NCI-H510A (cell line): ENCODE results near the gene HSFX4.
A peak's percentile ranks its signal among the peaks of the same experiment; 100 is the strongest.
"Not testable (repeated sequence)": the region's sequence is repeated elsewhere in the genome, so short reads cannot be mapped to it uniquely, and the experiment has no call there.

Experiments
- DNase-seq: peaks from one replicate; lab custom pipeline; 2025; lab: John Stamatoyannopoulos, UW

The HSFX4 gene

DNA sequence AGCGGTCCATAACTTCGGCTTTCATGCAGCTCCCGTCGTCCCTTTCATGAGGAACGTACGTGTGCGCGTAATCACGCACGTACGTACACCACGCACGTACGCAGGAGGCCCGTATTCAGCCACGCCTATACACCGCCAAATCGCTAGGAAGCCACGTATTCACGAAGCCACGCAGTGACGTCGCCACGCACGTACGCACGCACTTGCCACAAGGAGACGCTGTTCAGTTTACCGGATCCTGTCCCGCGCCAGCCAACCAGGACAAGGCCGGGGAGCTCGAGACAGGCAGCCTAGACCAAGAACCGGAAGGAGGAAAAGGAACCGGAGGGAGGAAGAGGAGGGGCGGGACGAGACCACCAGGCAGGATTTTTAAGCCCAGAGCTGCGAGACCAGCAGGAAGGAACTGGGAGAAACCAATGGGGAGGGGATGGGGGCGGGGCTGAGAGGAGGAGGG, 9.1 kb downstream of the HSFX4 start, which contains the start of gene EOLA2:
TSS of gene EOLA2 (minus strand) at position 65 of the 454 bp plus-strand sequence. CDS start 4,617 bp downstream, outside the sequence.
- peak; percentile 90 for DNase-seq

DNA sequence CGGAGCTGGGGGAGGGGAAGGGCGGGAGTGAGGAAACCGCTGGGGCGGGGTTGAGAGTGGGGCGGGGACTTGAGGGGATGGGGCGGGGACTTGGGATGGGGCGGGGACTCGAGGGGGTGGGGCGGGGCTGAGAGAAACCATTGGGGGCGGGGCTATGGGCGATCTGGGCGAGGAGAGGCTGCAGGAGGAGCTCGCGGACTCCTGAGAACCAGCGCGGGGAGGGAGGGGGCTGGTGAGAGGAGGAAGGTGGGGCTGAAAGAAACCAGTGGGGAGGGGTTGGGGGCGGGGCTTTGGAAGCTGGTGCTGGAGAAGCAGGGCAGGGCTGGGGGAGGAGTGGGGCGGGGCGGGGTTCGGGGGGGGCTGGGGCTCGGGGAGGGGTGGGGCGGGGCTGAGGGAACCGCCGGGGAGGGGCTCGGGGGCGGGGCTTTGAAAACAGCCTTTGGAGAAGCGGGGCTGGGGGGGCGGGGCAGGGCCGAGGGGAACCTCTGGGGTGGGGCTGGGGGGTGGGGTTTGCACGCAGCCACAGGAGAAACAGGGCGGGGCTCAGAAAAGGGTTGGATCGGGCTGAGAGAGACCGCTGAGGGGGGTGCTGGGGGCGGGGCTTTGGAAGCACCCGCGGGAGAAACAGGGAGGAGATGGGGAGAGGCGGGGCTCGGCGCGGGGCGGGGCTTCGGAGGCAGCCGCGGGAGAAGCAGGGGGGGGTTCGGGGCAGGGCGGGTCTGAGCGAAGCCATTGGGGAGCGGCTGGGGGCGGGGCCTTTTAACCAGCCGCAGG, 9.7 kb downstream of the HSFX4 start:
- DNase-seq = peak; percentile 89

DNA sequence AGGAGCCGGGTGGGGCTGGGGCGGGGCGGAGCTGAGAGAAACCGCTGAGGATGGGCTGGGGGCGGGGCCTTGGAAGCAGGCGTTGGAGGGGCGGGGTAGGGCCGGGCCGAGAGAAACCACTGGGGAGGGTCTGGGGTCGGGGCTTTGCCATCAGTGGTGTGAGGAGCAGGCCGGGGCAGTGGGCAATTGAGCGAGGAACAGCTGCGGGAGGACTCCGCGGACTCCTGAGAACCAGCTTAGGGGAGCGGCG, 10.2 kb downstream of the HSFX4 start:
- no peak for DNase-seq

DNA sequence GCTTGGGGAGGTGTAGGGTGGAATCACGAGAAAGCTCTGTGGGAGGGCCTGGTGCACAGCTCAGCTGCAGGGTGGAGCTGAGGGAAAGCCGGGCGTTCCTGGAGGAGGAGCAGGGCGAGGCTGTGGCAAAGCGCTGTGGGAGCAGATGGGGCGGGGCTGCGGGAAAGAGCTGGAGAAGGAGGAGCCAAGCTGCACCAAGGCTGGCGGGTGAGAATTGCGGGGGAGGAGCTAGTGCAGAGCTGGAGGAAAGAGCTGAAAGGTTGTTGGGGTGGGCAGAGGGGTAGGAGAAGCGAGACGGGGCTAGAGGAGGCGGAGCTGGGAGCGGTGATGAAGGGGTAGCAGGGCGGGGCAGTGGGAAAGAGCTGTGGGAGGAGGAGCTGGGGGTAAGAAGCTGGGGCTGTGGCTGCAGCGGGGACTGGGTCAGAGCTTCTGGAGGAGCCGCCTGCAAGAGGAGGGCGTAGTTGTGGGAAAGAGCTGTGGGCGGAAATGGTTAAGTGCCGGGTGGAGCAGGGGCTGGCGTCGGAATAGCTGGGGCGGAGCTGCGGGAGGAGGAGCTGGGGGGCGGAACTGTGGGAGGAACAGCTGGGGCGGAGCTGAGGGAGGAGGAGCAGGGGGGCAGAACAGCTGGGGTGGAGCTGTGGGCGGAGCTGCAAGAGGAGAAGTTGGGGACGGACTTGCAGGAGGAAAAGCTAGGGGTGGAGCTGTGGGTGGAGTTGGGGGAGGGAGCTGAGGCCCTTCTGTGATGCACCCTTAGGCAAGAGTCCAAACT, 10.7 kb downstream of the HSFX4 start:
- DNase-seq = peak; percentile 85

DNA sequence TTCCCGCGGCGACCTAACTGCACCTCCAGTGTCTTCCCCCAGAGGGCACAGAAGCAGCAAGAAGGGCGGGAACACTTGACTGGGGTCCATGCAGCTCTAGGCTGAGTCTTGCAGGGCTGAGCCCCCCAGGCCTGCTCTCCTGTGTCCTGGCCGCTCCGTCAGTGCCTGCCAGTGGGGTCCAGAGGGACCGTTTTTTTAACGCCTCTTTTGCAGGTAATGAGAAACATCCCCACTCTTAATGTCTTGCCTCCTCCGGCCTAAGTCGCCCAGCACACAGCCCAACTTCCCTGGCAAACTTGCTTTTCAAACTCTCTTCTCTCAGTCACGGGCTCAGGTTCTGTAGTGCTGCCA, 11.3 kb downstream of the HSFX4 start:
- DNase-seq = not testable (repeated sequence)

DNA sequence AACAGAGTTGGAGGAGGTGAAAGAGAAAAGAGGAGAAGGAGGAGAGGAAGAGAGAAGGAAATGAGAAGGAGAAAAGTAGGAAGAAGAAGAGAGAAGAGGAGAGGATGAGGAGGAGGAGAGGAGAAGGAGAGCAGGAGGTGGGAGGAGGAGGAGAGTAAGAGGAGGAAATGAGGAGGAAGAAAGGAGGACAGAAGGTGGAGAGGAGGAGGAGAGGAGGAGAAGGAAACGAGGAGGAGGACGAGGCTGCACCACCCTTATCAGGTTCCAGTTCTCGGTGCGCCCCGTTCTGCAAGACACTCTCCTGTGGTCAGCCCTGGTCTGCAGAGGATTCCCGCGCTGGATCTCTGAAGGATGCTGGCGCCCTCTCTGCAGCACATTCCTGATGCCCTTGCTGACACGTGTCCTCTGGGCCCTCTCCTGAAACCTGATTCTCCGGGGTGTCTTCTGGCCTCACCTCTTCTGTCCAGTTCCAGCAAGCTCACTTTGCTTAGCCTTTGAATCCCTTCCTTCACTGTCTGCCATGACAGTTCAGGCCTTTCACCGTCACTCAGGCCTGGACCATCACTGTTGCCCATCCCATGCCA, 15.8 kb downstream of the HSFX4 start:
- not testable (repeated sequence) for DNase-seq

DNA sequence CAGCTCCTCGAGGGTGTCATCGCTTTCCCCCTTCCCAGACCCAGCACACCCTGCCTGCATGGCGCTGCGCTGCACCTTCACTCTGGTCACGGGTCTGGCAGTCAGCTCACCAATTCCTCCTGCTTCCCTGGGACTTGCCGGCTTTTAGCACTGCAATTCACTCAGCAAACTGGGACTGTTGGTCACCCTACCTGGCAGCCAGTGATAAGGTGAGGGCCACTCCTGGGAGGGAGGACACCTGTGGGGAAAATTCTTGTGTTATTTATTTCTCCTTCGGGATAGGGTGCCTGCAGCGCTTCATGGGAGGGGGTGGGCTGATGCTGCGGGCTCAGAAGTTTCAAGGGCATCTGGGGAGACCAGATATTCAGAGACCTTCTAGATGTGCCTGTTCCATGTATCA, 16.4 kb downstream of the HSFX4 start:
- DNase-seq = not testable (repeated sequence)

DNA sequence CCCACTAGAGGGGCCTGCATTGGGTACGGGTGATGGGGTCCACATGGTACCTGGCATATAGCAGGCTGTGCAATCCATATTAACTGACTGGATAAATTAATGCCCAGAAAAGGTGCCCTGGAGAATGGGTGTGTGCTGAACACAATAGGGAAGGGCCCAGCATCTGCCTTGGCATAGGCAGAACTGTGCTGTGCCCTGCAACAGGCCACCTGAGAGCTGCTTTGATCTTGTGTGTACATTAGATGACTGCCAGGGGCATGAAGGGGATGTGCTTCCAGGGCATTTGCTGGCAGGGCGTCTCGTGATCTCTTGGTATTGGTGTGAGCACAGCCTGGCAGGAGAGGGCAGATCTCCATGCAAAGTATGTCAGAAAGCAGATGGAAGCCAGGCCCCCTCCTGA, 17.6 kb downstream of the HSFX4 start:
- DNase-seq = not testable (repeated sequence)

DNA sequence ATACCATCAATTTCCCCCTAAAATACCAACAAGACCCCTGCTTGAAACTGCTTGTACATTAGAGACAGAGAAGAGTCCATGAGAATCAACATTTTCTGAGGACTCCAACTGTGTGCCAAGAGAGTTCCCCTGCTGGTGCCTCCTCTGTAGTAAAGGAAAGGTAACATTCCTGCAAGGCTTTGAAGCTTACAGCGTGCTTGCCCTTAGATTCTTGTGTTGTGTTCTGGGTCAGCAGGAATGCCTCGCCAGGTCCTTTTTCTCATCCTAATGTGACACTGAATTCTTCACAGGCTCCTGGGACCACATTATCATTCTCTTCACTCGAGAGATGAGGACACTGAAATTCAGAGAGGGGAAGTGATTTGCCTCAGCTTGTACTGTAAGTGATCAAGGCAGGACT, 18.6 kb downstream of the HSFX4 start:
- DNase-seq = no peak

DNA sequence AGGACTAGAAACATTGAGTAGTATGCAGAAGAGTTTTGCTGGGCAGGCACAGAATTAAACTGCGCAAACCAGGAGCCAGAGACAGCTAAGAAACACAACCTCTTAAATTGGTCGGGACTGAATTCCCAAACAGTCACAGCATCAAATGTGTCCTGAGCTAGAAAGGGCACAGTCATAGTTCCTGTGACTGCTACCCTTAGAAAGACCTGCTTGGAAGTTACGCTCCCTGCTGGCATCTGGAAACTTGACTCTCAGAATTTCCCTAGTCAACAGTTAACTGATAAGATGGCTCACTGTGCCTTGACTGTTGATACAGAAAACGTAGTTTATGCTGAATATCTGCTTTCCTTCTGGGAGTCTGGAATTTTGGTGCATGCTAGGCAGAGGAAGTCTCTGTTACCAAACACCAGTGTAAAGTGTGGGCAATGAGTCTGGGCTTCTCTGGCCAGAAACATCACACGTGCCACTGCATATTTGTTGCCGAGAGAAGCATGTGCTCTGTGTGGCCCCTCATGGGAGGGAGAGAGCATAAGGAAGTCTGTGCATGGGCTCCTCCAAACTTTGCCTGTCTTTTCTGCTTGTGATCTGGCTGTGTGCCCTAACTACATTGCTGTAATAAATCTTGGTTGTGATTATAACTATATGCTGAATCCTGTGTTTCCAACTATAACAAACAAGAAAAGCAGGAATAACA, 20.5 kb downstream of the HSFX4 start:
- DNase-seq = no peak

DNA sequence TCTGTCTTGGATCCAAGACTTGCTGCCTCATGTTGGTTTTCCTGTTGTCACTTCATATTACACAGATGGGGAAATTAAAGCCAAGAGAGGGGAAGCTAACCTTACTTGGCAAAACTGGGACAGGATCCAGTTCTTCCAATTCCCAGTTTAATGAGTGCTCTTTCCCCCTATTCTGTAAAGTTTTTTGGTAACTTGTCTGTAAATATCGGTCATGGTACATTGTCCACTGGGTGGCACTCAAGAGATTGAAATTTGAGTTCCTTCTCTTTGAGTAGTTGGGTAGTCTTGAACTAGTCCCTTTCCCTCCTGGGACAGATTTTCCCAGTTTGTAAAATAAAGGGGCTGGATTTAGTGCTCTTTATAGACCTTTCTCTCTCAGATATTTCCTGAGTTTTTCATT, 21.3 kb downstream of the HSFX4 start:
- DNase-seq = no peak

DNA sequence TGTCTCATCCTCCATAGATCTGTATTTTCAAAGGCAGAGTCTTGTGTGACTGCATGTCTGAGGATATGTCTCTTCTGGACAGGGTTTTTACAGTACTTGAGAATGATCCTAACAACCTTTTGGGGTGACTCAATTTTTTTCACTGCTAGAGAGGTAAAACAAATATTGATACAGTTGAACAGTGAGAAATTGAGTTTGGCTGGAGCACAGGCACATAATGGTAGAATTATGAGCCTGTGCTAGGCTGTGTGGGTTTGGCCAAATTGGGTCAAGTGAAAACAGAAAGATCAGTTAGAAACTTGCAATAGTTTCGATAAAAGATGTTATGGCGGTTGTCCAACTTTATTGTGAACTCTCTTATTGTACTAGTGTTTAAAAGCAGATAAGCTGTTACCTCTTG, 32.2 kb downstream of the HSFX4 start:
- no peak for DNase-seq

DNA sequence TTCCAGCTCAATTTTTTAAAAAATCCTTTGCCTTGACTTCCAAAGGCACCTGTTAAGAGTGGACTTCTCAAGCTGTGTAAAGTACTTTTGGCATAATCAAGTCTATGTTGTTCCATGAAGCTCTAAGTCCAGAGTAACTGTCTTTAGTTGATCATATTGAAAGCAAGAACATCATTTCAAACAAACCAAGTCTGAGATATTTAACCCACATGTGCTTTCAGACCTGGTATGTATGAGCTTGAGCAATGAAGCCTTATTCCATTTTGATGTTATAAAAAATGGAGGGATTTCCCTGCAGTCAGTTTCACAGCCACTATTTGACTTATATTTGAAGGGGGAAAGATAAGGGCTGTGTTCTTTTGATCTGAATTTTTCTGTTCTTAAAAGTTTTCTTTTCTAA, 32.6 kb downstream of the HSFX4 start:
- no peak for DNase-seq

DNA sequence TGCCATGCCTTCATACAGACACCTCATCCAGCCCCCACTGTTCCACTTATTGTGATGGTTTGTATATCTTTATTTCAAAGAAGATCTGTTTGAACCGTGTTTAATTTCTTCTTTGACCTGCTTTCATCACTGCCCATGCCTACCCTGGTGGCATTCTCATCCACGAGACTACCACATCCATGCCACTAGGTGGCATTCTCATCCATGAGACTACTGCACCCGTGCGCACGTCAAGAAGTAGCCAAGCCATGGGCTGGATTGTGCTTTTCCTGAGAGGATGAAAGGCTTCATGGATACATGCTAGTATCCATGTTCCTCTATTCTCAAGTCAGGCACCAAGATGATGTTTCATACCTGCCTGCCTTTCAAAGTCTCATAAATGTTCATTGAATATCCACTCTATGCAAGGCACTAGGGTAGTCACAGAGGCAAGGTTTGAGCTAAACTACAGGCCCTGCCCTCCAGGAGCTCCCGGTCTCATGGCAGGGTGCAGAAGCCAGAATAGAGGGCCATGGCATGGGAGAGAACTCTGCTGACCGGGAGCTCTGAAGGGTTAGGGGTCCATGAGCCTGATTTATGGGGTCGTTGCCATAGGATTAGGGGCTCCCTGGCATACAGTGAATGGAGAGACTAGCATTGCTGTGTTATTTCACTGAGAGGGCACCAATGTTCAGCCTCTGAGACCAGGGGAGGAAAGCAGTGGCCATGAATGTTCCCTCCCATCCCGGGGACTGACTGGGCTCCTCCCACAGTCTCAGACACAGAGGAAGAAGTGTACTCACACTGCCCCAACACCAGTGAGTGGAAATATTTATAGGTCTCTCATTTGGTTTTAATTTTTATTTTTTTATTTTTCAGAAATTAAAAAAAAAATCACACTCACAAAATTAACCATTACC, 33.7 kb downstream of the HSFX4 start:
- DNase-seq = peak; percentile 4

DNA sequence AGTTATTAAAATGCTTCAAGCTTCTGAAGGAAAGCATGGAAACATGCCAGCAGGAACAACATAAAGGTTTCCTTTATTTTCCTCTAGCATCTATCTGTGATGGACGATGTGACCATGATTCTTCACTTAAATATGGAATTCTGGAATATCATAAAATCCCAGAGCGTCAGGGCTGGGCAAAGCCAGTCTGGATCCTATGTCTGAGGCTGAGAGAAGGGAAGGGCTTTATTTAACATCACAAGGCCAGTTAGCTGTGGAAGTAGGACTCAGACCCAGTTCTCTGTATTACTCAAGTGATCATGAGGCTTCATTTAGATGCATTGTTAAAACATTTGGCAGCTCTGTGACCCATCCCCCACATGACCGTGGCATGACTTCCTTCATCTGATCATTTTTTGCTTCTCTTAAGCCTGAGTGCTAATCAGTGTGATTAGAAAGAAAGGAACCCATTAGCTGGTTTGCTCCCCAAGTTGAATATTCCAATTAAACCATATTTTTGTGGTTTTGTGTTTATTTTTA, 49.8 kb downstream of the HSFX4 start:
- DNase-seq = no peak
